Keratinocyte (primary cell): ENCODE measurements around the gene PRKCD. TPM values are rescaled to one million over a fixed set of nuclear protein-coding genes. Genes with fewer than 3 reads are reported as not detected.

ENCODE experiments used
- DNase-seq: peaks from one replicate; pipeline ENCODE4 v3.0.0-alpha.2; 2011; ENCODE audit warnings: low read depth, missing footprints, low spot score
- FAIRE-seq: peaks from 2 replicates; lab custom pipeline; 2011; peaks lifted over from hg19 to GRCh38; lab: Jason Lieb, UNC
- H2AFZ ChIP-seq: 2 replicates; pipeline ENCODE4 v1.6.0; 2012; ENCODE audit warnings: low read length, control low read depth, inconsistent platforms; ENCODE audit not compliant: control insufficient read depth
- H3K27ac ChIP-seq: 2 replicates; pipeline ENCODE4 v1.5.1; 2011; ENCODE audit warnings: low read length; ENCODE audit not compliant: control insufficient read depth, insufficient read depth
- H3K27me3 ChIP-seq: 3 replicates; pipeline ENCODE4 v1.6.0; 2011; ENCODE audit warnings: low read length; ENCODE audit not compliant: control insufficient read depth, insufficient read depth; ENCODE audit errors: extremely low read depth
- H3K36me3 ChIP-seq, 2 experiments: 2 replicates in 1 of 2; 3 replicates in 1 of 2; pipeline ENCODE4 v1.5.1; 2011; ENCODE audit warnings: low read length in 2 of 2, mild to moderate bottlenecking in 1 of 2; ENCODE audit not compliant: control insufficient read depth in 2 of 2, insufficient read depth in 2 of 2; ENCODE audit errors: extremely low read depth in 1 of 2
- H3K4me1 ChIP-seq: 3 replicates; pipeline ENCODE4 v1.5.1; 2011; ENCODE audit warnings: low read length; ENCODE audit not compliant: control insufficient read depth, insufficient read depth; ENCODE audit errors: extremely low read depth
- H3K4me2 ChIP-seq: 3 replicates; pipeline ENCODE4 v1.6.0; 2011; ENCODE audit warnings: low read depth, low read length; ENCODE audit not compliant: control insufficient read depth, insufficient read depth; ENCODE audit errors: extremely low read depth
- H3K4me3 ChIP-seq, 3 experiments: fragments of 200-600 bp in 1 of 3; sonication (generic) in 1 of 3; 2 replicates in 2 of 3; 3 replicates in 1 of 3; pipeline ENCODE4 v1.5.1; 2011 to 2016; ENCODE audit warnings: low read length in 3 of 3, mild to moderate bottlenecking in 3 of 3, control low read depth in 2 of 3, inconsistent platforms in 1 of 3, low read depth in 1 of 3, mixed read lengths in 1 of 3, mixed run types in 1 of 3, moderate library complexity in 1 of 3; ENCODE audit not compliant: control insufficient read depth in 2 of 3, insufficient read depth in 2 of 3; ENCODE audit errors: extremely low read depth in 1 of 3
- H3K79me2 ChIP-seq: 2 replicates; pipeline ENCODE4 v1.6.0; 2012; ENCODE audit warnings: low read length; ENCODE audit not compliant: control insufficient read depth, insufficient read depth
- H3K9ac ChIP-seq: 3 replicates; pipeline ENCODE4 v1.6.0; 2011; ENCODE audit warnings: low read length; ENCODE audit not compliant: control insufficient read depth, insufficient read depth; ENCODE audit errors: extremely low read depth
- H3K9me1 ChIP-seq: 3 replicates; pipeline ENCODE4 v1.6.0; 2011; ENCODE audit warnings: low read length; ENCODE audit not compliant: control insufficient read depth, insufficient read depth; ENCODE audit errors: extremely low read depth
- H3K9me3 ChIP-seq: 2 replicates; pipeline ENCODE4 v1.5.1; 2012; ENCODE audit warnings: low read depth, low read length; ENCODE audit not compliant: control insufficient read depth
- H4K20me1 ChIP-seq: 3 replicates; pipeline ENCODE4 v1.6.0; 2011; ENCODE audit warnings: low read length; ENCODE audit not compliant: control insufficient read depth, insufficient read depth; ENCODE audit errors: extremely low read depth
- CTCF ChIP-seq, 3 experiments: IDR thresholded peaks in 1 of 3; conservative IDR thresholded peaks in 1 of 3; optimal IDR thresholded peaks in 1 of 3; 2 replicates in 2 of 3; 3 replicates in 1 of 3; pipeline versions ENCODE3 to v1.5.1; 2011; ENCODE audit warnings: low read length in 3 of 3, mild to moderate bottlenecking in 3 of 3, moderate library complexity in 2 of 3, control low read depth in 1 of 3, inconsistent platforms in 1 of 3; ENCODE audit not compliant: insufficient read depth in 2 of 3; ENCODE audit errors: extremely low read depth in 1 of 3
- EZH2 ChIP-seq: IDR thresholded peaks from one replicate; pipeline ENCODE4 v1.6.1; 2012; ENCODE audit warnings: inconsistent platforms, mild to moderate bottlenecking, low read length, moderate library complexity
- dilution Hi-C: fragments of 300-500 bp; cut with MboI; formaldehyde crosslinking; loops from one replicate; pipeline ENCODE4 v1.7.0; 2020; ENCODE audit warnings: low sequenced_read_pairs; ENCODE audit not compliant: extremely low pct_ligation_motif_present
- polyA plus RNA-seq, 5 experiments: library from polyadenylated mRNA; depleted of rRNA in 3 of 5; stranded (reverse) in 3 of 5; stranded (forward) in 1 of 5; unstranded in 1 of 5; fragments of >200 nt; gene quantifications; 1 replicate in 1 of 5; 2 replicates in 3 of 5; 3 replicates in 1 of 5; pipeline versions ENCODE4 v1.2.1 to v1.2.3, GENCODE V29; 2011 to 2012; ENCODE audit warnings: missing spikeins in 2 of 5, low read depth in 1 of 5, low replicate concordance in 1 of 5

PRKCD gene
- polyA plus RNA-seq, 1 donor (not counting 4 experiments of a cell fraction or from before 2014, with no cell fraction given) = 25.1 TPM

- Histone ChIP-seq H3K27ac (no peak overlapping the region), H3K4me2 (no peak overlapping the region), H3K79me2 (no peaks in the 10 kb centered on the region), H3K36me3 (no peaks in the 10 kb centered on the region), H3K9me1 (no peaks in the 10 kb centered on the region), H4K20me1 (no peaks in the 10 kb centered on the region), H3K4me1 (peaks cover 11% of the 10 kb centered on the region), H2AFZ (no peak overlapping the region), H3K4me3 (no peak overlapping the region), H3K27me3 (peaks cover 13% of the 10 kb centered on the region), H3K9ac (no peak overlapping the region), H3K9me3 (no peaks in the 10 kb centered on the region)
- FAIRE-seq (no peak), DNase-seq (no peak)
- dilution Hi-C loops = no loop called here
- TF ChIP-seq CTCF (optimal IDR thresholded peaks at IDR 0.05 in 1 of 3, IDR thresholded peaks at IDR 0.05 in 1 of 3, conservative IDR thresholded peaks at IDR 0.05 in 1 of 3; ENCODE audit: extremely low read depth in 1 of 3, insufficient read depth in 2 of 3, low read length in 3 of 3) (no peak), EZH2 (no peak)
These were observed 11.9 kb upstream of the PRKCD start for GRCh38 chr3:53149006-53149690.

GRCh38 chr3:53149699-53150098 is 11.3 kb upstream of the PRKCD start:
- FAIRE-seq = no peak
- no peak for TF ChIP-seq EZH2
- no peak for TF ChIP-seq CTCF (optimal IDR thresholded peaks at IDR 0.05 in 1 of 3, IDR thresholded peaks at IDR 0.05 in 1 of 3, conservative IDR thresholded peaks at IDR 0.05 in 1 of 3; ENCODE audit: extremely low read depth in 1 of 3, insufficient read depth in 2 of 3, low read length in 3 of 3)
- no peaks in the 10 kb centered on the region for H3K36me3 ChIP-seq
- peaks cover 13% of the 10 kb centered on the region for H3K4me1 ChIP-seq
- DNase-seq = no peak
- no peaks in the 10 kb centered on the region for H4K20me1 ChIP-seq
- no peak overlapping the region for H3K4me3 ChIP-seq
- H3K9me1 ChIP-seq = no peaks in the 10 kb centered on the region
- H3K9ac ChIP-seq = no peak overlapping the region
- H3K9me3 ChIP-seq = no peaks in the 10 kb centered on the region
- no peaks in the 10 kb centered on the region for H3K79me2 ChIP-seq
- H3K4me2 ChIP-seq = peak overlapping the region; percentile 32
- no peak overlapping the region for H3K27ac ChIP-seq
- dilution Hi-C loops = no loop called here
- H2AFZ ChIP-seq = no peak overlapping the region
- peaks cover 13% of the 10 kb centered on the region for H3K27me3 ChIP-seq
